Right lung (tissue), 5 donors: ENCODE measurements around the gene GSC2. TPM values are rescaled to one million over a fixed set of nuclear protein-coding genes. Genes with fewer than 3 reads are reported as not detected.

Experiments used
- DNase-seq, 2 donors: peaks; one replicate each; pipeline ENCODE4 v3.0.0-alpha.2; 2013
- polyA plus RNA-seq, 5 donors: library from polyadenylated mRNA; unstranded; fragments of 120-200 nt; gene quantifications; one replicate each; pipeline versions ENCODE4 v1.2.1 to v1.2.3, GENCODE V29; 2013; ENCODE audit warnings: inconsistent platforms in 1 of 5, low replicate concordance in 1 of 5; ENCODE audit not compliant: insufficient read length in 5 of 5, insufficient read depth in 1 of 5

GSC2 gene
- polyA plus RNA-seq, 5 donors = not detected

GRCh38 chr22:19097518-19097917 is 52.6 kb downstream of the GSC2 start:
- no peak for DNase-seq

Other genes starting within 250 kb of the GSC2 start
- 10 to 100 TPM in 3 of 5 donors, 1 to 10 TPM in 2; 8.7 to 17.2 (median 12.4) TPM for gene DGCR6, start 244.0 kb downstream of the GSC2 start, polyA plus RNA-seq
- gene PRODH, start 214.0 kb downstream of the GSC2 start, polyA plus RNA-seq = 10 to 100 TPM; 20.3 to 73.4 (median 48.3) TPM
- 10 to 100 TPM; 58.4 to 79.1 (median 59.9) TPM for gene DGCR2, start 27.9 kb downstream of the GSC2 start, polyA plus RNA-seq
- under 1 TPM in 3 of 5 donors, not detected in 2; 0.35 to 0.44 (median 0.37) TPM for gene TSSK2, start 19.0 kb downstream of the GSC2 start, polyA plus RNA-seq
- 10 to 100 TPM; 11.7 to 20.3 (median 13.0) TPM for gene ESS2, start 5.6 kb downstream of the GSC2 start, polyA plus RNA-seq
- 10 to 100 TPM; 38.3 to 83.2 (median 45.6) TPM for gene SLC25A1, start 28.4 kb upstream of the GSC2 start, polyA plus RNA-seq
- gene CLTCL1, start 141.4 kb upstream of the GSC2 start, polyA plus RNA-seq = 10 to 100 TPM in 1 of 5 donors, 1 to 10 TPM in 4; 7.4 to 10.2 (median 9.0) TPM